SK-N-SH treated with all-trans-retinoic acid at 6 μM for 48 hours (cell line): ENCODE measurements around the gene TMEM120B.

ENCODE experiments used
- ATAC-seq: fragments of 200-7000 bp; cut with Tn5 transposase; 3 replicates; pipeline ENCODE4 v1.9.1; 2020; ENCODE audit warnings: mild to moderate bottlenecking, moderate library complexity
- ARNTL ChIP-seq: fragments of 450-650 bp; formaldehyde crosslinking; IDR thresholded peaks from 2 replicates; pipeline ENCODE4 v1.5.0; 2020; ENCODE audit warnings: low read depth, mild to moderate bottlenecking, moderate library complexity, borderline replicate concordance
- BACH2 ChIP-seq: fragments of 250-450 bp; sonication (Bioruptor Pico); IDR thresholded peaks from 2 replicates; pipeline ENCODE4 v1.9.0; 2021; ENCODE audit warnings: mild to moderate bottlenecking, borderline replicate concordance
- CSDC2 ChIP-seq: fragments of 250-450 bp; sonication (Bioruptor Pico); IDR thresholded peaks from 2 replicates; pipeline ENCODE4 v1.5.0; 2020; ENCODE audit warnings: mild to moderate bottlenecking, moderate library complexity
- ESRRG ChIP-seq: fragments of 250-450 bp; sonication (Bioruptor Pico); IDR thresholded peaks from 2 replicates; pipeline ENCODE4 v1.6.1; 2021; ENCODE audit warnings: mild to moderate bottlenecking
- GLIS3 ChIP-seq: fragments of 250-450 bp; sonication (Bioruptor Pico); IDR thresholded peaks from 2 replicates; pipeline ENCODE4 v1.5.0; 2020; ENCODE audit warnings: mild to moderate bottlenecking, moderate library complexity
- ISL1 ChIP-seq: fragments of 250-450 bp; sonication (Bioruptor Pico); IDR thresholded peaks from 2 replicates; pipeline ENCODE4 v2.1.2; 2022; ENCODE audit warnings: mild to moderate bottlenecking, moderate library complexity
- OSR1 ChIP-seq: fragments of 250-450 bp; sonication (Bioruptor Pico); IDR thresholded peaks from 2 replicates; pipeline ENCODE4 v1.8.0; 2022; ENCODE audit warnings: moderate library complexity, mild to moderate bottlenecking, inconsistent platforms
- PPARA ChIP-seq: fragments of 250-450 bp; sonication (Bioruptor Pico); IDR thresholded peaks from 2 replicates; pipeline ENCODE4 v1.5.0; 2020; ENCODE audit warnings: mild to moderate bottlenecking, borderline replicate concordance
- RARB ChIP-seq: fragments of 250-450 bp; sonication (Bioruptor Pico); IDR thresholded peaks from 2 replicates; pipeline ENCODE4 v1.8.0; 2021; ENCODE audit warnings: mild to moderate bottlenecking, moderate library complexity
- SNAI2 ChIP-seq: fragments of 250-450 bp; sonication (Bioruptor Pico); IDR thresholded peaks from 2 replicates; pipeline ENCODE4 v1.5.0; 2020; ENCODE audit warnings: mild to moderate bottlenecking, moderate library complexity
- TCF4 ChIP-seq: fragments of 250-450 bp; sonication (Bioruptor Pico); IDR thresholded peaks from 2 replicates; pipeline ENCODE4 v1.8.0; 2021; ENCODE audit warnings: mild to moderate bottlenecking, moderate library complexity, borderline replicate concordance
- TOX ChIP-seq: fragments of 250-450 bp; sonication (Bioruptor Pico); IDR thresholded peaks from 2 replicates; pipeline ENCODE4 v1.8.0; 2021; ENCODE audit warnings: mild to moderate bottlenecking, moderate library complexity, borderline replicate concordance
- ZC3H10 ChIP-seq: fragments of 250-450 bp; sonication (Bioruptor Pico); IDR thresholded peaks from 2 replicates; pipeline ENCODE4 v1.5.1; 2021; ENCODE audit warnings: mild to moderate bottlenecking, moderate library complexity
- ZFP3 ChIP-seq: fragments of 250-450 bp; sonication (Bioruptor Pico); IDR thresholded peaks from 2 replicates; pipeline ENCODE4 v1.5.0; 2020; ENCODE audit warnings: mild to moderate bottlenecking, moderate library complexity
- ZFP30 ChIP-seq: fragments of 450-650 bp; formaldehyde crosslinking; IDR thresholded peaks from 2 replicates; pipeline ENCODE4 v1.5.0; 2022; ENCODE audit warnings: mild to moderate bottlenecking, moderate library complexity
- ZNF565 ChIP-seq: fragments of 450-650 bp; formaldehyde crosslinking; conservative IDR thresholded peaks from 2 replicates; pipeline ENCODE4 v1.5.0; 2020; ENCODE audit warnings: low read depth, mild to moderate bottlenecking, moderate library complexity
- ZNF70 ChIP-seq: fragments of 450-650 bp; formaldehyde crosslinking; IDR thresholded peaks from 2 replicates; pipeline ENCODE4 v1.5.0; 2020; ENCODE audit warnings: mild to moderate bottlenecking, moderate library complexity
- TF ChIP-seq, protein P1 (sequence below): fragments of 250-450 bp; sonication (Bioruptor Pico); IDR thresholded peaks from 2 replicates; pipeline ENCODE4 v1.8.0; 2021; ENCODE audit warnings: low read depth, mild to moderate bottlenecking, moderate library complexity, borderline replicate concordance
- TF ChIP-seq, protein P2 (sequence below): fragments of 250-450 bp; sonication (Bioruptor Pico); IDR thresholded peaks from 2 replicates; pipeline ENCODE4 v1.5.0; 2020; ENCODE audit warnings: mild to moderate bottlenecking, moderate library complexity
- TF ChIP-seq, protein P3 (sequence below): fragments of 250-450 bp; sonication (Bioruptor Pico); IDR thresholded peaks from 2 replicates; pipeline ENCODE4 v1.5.1; 2020; ENCODE audit warnings: low read depth, mild to moderate bottlenecking, moderate library complexity
- TF ChIP-seq, protein P4 (sequence below): fragments of 250-450 bp; sonication (Bioruptor Pico); IDR thresholded peaks from 2 replicates; pipeline ENCODE4 v1.8.0; 2020; ENCODE audit warnings: mild to moderate bottlenecking, moderate library complexity, borderline replicate concordance
- TF ChIP-seq, protein P5 (sequence below): fragments of 250-450 bp; sonication (Bioruptor Pico); IDR thresholded peaks from 2 replicates; pipeline ENCODE4 v1.5.1; 2021; ENCODE audit warnings: mild to moderate bottlenecking, moderate library complexity

Gene TMEM120B

DNA sequence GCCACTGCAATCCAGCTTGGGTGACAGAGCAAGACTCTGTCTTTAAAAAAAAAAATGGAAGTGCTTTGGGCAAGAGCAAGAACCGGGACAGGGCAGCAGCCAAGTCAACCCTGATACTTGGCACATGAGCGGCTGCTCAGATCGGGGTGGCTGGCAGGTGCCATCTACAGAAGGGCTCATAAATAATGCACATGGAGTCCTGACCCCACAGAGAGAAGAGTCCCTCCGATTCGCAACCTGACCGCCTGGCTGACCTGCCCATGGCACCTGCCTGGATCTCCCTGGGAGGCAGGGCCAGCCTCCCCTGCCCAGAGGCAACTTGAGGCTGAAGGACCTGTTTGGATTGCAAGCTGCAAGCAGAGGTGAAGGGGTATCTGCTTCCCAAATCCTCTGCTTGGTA is 9.6 kb upstream of the TMEM120B start:
- TF ChIP-seq, protein P1, sequence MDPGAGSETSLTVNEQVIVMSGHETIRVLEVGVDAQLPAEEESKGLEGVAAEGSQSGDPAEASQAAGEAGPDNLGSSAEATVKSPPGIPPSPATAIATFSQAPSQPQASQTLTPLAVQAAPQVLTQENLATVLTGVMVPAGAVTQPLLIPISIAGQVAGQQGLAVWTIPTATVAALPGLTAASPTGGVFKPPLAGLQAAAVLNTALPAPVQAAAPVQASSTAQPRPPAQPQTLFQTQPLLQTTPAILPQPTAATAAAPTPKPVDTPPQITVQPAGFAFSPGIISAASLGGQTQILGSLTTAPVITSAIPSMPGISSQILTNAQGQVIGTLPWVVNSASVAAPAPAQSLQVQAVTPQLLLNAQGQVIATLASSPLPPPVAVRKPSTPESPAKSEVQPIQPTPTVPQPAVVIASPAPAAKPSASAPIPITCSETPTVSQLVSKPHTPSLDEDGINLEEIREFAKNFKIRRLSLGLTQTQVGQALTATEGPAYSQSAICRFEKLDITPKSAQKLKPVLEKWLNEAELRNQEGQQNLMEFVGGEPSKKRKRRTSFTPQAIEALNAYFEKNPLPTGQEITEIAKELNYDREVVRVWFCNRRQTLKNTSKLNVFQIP (CRISPR knock-in tag): no peak
- TF ChIP-seq, protein P2, sequence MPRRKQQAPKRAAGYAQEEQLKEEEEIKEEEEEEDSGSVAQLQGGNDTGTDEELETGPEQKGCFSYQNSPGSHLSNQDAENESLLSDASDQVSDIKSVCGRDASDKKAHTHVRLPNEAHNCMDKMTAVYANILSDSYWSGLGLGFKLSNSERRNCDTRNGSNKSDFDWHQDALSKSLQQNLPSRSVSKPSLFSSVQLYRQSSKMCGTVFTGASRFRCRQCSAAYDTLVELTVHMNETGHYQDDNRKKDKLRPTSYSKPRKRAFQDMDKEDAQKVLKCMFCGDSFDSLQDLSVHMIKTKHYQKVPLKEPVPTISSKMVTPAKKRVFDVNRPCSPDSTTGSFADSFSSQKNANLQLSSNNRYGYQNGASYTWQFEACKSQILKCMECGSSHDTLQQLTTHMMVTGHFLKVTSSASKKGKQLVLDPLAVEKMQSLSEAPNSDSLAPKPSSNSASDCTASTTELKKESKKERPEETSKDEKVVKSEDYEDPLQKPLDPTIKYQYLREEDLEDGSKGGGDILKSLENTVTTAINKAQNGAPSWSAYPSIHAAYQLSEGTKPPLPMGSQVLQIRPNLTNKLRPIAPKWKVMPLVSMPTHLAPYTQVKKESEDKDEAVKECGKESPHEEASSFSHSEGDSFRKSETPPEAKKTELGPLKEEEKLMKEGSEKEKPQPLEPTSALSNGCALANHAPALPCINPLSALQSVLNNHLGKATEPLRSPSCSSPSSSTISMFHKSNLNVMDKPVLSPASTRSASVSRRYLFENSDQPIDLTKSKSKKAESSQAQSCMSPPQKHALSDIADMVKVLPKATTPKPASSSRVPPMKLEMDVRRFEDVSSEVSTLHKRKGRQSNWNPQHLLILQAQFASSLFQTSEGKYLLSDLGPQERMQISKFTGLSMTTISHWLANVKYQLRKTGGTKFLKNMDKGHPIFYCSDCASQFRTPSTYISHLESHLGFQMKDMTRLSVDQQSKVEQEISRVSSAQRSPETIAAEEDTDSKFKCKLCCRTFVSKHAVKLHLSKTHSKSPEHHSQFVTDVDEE (CRISPR knock-in tag): no peak
- TF ChIP-seq, protein P3, sequence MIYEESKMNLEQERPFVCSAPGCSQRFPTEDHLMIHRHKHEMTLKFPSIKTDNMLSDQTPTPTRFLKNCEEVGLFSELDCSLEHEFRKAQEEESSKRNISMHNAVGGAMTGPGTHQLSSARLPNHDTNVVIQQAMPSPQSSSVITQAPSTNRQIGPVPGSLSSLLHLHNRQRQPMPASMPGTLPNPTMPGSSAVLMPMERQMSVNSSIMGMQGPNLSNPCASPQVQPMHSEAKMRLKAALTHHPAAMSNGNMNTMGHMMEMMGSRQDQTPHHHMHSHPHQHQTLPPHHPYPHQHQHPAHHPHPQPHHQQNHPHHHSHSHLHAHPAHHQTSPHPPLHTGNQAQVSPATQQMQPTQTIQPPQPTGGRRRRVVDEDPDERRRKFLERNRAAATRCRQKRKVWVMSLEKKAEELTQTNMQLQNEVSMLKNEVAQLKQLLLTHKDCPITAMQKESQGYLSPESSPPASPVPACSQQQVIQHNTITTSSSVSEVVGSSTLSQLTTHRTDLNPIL: no peak
- no peak for TF ChIP-seq RARB (CRISPR knock-in tag)
- TF ChIP-seq, protein P4, sequence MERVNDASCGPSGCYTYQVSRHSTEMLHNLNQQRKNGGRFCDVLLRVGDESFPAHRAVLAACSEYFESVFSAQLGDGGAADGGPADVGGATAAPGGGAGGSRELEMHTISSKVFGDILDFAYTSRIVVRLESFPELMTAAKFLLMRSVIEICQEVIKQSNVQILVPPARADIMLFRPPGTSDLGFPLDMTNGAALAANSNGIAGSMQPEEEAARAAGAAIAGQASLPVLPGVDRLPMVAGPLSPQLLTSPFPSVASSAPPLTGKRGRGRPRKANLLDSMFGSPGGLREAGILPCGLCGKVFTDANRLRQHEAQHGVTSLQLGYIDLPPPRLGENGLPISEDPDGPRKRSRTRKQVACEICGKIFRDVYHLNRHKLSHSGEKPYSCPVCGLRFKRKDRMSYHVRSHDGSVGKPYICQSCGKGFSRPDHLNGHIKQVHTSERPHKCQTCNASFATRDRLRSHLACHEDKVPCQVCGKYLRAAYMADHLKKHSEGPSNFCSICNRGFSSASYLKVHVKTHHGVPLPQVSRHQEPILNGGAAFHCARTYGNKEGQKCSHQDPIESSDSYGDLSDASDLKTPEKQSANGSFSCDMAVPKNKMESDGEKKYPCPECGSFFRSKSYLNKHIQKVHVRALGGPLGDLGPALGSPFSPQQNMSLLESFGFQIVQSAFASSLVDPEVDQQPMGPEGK: no peak
- no peak for TF ChIP-seq TCF4
- TF ChIP-seq ZFP30 (CRISPR knock-in tag): no peak
- TF ChIP-seq, protein P5, sequence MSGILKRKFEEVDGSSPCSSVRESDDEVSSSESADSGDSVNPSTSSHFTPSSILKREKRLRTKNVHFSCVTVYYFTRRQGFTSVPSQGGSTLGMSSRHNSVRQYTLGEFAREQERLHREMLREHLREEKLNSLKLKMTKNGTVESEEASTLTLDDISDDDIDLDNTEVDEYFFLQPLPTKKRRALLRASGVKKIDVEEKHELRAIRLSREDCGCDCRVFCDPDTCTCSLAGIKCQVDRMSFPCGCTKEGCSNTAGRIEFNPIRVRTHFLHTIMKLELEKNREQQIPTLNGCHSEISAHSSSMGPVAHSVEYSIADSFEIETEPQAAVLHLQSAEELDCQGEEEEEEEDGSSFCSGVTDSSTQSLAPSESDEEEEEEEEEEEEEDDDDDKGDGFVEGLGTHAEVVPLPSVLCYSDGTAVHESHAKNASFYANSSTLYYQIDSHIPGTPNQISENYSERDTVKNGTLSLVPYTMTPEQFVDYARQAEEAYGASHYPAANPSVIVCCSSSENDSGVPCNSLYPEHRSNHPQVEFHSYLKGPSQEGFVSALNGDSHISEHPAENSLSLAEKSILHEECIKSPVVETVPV (CRISPR knock-in tag): no peak
- no peak for TF ChIP-seq PPARA (CRISPR knock-in tag)
- no peak for TF ChIP-seq GLIS3 (CRISPR knock-in tag)
- TF ChIP-seq CSDC2 (CRISPR knock-in tag): no peak
- TF ChIP-seq ZNF70 (CRISPR knock-in tag): no peak
- TF ChIP-seq SNAI2 (CRISPR knock-in tag): no peak
- no peak for TF ChIP-seq TOX (CRISPR knock-in tag)
- no peak for TF ChIP-seq ZNF565 (CRISPR knock-in tag)
- no peak for TF ChIP-seq ARNTL
- TF ChIP-seq ZFP3 (CRISPR knock-in tag): no peak
- no peak for TF ChIP-seq ZC3H10
- TF ChIP-seq, all 23 proteins: peak for 0
- ATAC-seq: no peak

DNA sequence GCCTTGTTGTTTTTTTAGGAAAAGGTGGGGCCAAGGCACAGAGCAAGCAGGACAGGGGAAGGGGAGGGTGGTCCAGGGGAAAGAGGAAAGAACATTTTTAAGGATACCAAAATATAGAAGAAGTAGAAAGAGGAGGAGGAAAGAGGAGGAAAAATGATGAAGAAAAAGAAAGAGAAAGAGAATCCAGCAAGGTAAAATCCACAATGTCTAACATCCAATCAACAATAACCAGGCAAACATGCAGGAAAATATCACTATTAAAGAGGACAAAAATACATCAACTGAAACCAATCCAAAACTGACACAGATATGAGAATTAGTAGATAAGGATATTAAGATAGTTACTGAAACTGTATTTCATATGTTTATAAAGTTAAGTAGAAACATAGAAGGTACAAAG is 7.0 kb upstream of the TMEM120B start:
- TF ChIP-seq ZFP3 (CRISPR knock-in tag) (no peak), RARB (CRISPR knock-in tag) (no peak), ARNTL (no peak), SNAI2 (CRISPR knock-in tag) (no peak), ZNF565 (CRISPR knock-in tag) (no peak), ESRRG (CRISPR knock-in tag) (no peak), ISL1 (CRISPR knock-in tag) (no peak), OSR1 (CRISPR knock-in tag) (no peak), TOX (CRISPR knock-in tag) (no peak), BACH2 (CRISPR knock-in tag) (no peak), CSDC2 (CRISPR knock-in tag) (no peak)
- TF ChIP-seq, protein P2 (CRISPR knock-in tag): no peak
- TF ChIP-seq, protein P4: no peak
- TF ChIP-seq, protein P1 (CRISPR knock-in tag): no peak
- TF ChIP-seq, protein P5 (CRISPR knock-in tag): no peak
- no peak for ATAC-seq
